Endothelial cell (in vitro differentiated cells): ENCODE results near the gene FAM72C. TPM values are rescaled to one million over a fixed set of nuclear protein-coding genes. Genes with fewer than 3 reads are reported as not detected.
"Not testable (repeated sequence)": the region's sequence is repeated elsewhere in the genome, so short reads cannot be mapped to it uniquely, and the experiment has no call there.

Source experiments
- DNase-seq: peaks from one replicate; pipeline ENCODE4 v3.0.0; 2021; ENCODE audit warnings: low spot score
- H3K27ac Mint-ChIP-seq: one replicate; pipeline ENCODE4 v1.8.0; 2021; ENCODE audit warnings: mixed read lengths, inconsistent platforms; ENCODE audit not compliant: unreplicated experiment
- H3K27me3 Mint-ChIP-seq: one replicate; pipeline ENCODE4 v1.8.0; 2021; ENCODE audit warnings: mild to moderate bottlenecking, moderate library complexity, mixed read lengths, inconsistent platforms; ENCODE audit not compliant: unreplicated experiment
- H3K36me3 Mint-ChIP-seq: one replicate; pipeline ENCODE4 v1.8.0; 2021; ENCODE audit warnings: mild to moderate bottlenecking, low read depth, mixed read lengths, inconsistent platforms; ENCODE audit not compliant: unreplicated experiment
- H3K4me1 Mint-ChIP-seq: one replicate; pipeline ENCODE4 v1.8.0; 2021; ENCODE audit warnings: mild to moderate bottlenecking, mixed read lengths, inconsistent platforms; ENCODE audit not compliant: unreplicated experiment
- H3K4me3 Mint-ChIP-seq: one replicate; pipeline ENCODE4 v1.8.0; 2021; ENCODE audit warnings: mild to moderate bottlenecking, mixed read lengths, inconsistent platforms; ENCODE audit not compliant: unreplicated experiment
- H3K9me3 Mint-ChIP-seq: one replicate; pipeline ENCODE4 v1.8.0; 2021; ENCODE audit warnings: mixed read lengths, inconsistent platforms; ENCODE audit not compliant: unreplicated experiment
- total RNA-seq: library from RNA; stranded (reverse); fragmentation: NEBNext Ultra II Directional; extraction: Animal tissue kit (Norgen Biotek cat#: 25700); gene quantifications from one replicate; pipeline ENCODE4 v1.2.1, GENCODE V29; 2021; ENCODE audit not compliant: unreplicated experiment

FAM72C gene
- total RNA-seq, 1 donor from 2014 or later: 2.5 TPM

GRCh38 chr1:144002141-144002881, 30.5 kb upstream of the FAM72C start:
- not testable (repeated sequence) for H3K4me1 Mint-ChIP-seq, H3K9me3 Mint-ChIP-seq, DNase-seq, H3K36me3 Mint-ChIP-seq, H3K27ac Mint-ChIP-seq, H3K27me3 Mint-ChIP-seq, H3K4me3 Mint-ChIP-seq

- H3K36me3 Mint-ChIP-seq, H3K27me3 Mint-ChIP-seq, H3K27ac Mint-ChIP-seq, H3K9me3 Mint-ChIP-seq, H3K4me3 Mint-ChIP-seq, H3K4me1 Mint-ChIP-seq, DNase-seq: not testable (repeated sequence)
Measured at GRCh38 chr1:144001077-144001476, 29.3 kb upstream of the FAM72C start.

GRCh38 chr1:143996020-143996419, 24.2 kb upstream of the FAM72C start:
- not testable (repeated sequence) for H3K9me3 Mint-ChIP-seq, H3K36me3 Mint-ChIP-seq, H3K4me1 Mint-ChIP-seq, H3K27me3 Mint-ChIP-seq, H3K27ac Mint-ChIP-seq, DNase-seq, H3K4me3 Mint-ChIP-seq

GRCh38 chr1:143993301-143993907, 21.6 kb upstream of the FAM72C start:
- not testable (repeated sequence) for H3K9me3 Mint-ChIP-seq, H3K27me3 Mint-ChIP-seq, H3K36me3 Mint-ChIP-seq, H3K27ac Mint-ChIP-seq, H3K4me3 Mint-ChIP-seq, H3K4me1 Mint-ChIP-seq, DNase-seq

- H3K36me3 Mint-ChIP-seq, H3K9me3 Mint-ChIP-seq, H3K27ac Mint-ChIP-seq, H3K4me1 Mint-ChIP-seq, DNase-seq, H3K4me3 Mint-ChIP-seq, H3K27me3 Mint-ChIP-seq: not testable (repeated sequence)
Measured at GRCh38 chr1:143990699-143991098, 18.9 kb upstream of the FAM72C start.

GRCh38 chr1:143989719-143990118, 17.9 kb upstream of the FAM72C start:
- not testable (repeated sequence) for H3K9me3 Mint-ChIP-seq, H3K4me3 Mint-ChIP-seq, H3K4me1 Mint-ChIP-seq, H3K27me3 Mint-ChIP-seq, H3K27ac Mint-ChIP-seq, DNase-seq, H3K36me3 Mint-ChIP-seq

GRCh38 chr1:143989427-143989712, 17.6 kb upstream of the FAM72C start:
- not testable (repeated sequence) for H3K4me1 Mint-ChIP-seq, H3K36me3 Mint-ChIP-seq, H3K4me3 Mint-ChIP-seq, DNase-seq, H3K27me3 Mint-ChIP-seq, H3K27ac Mint-ChIP-seq, H3K9me3 Mint-ChIP-seq

GRCh38 chr1:143988602-143989426, 17.0 kb upstream of the FAM72C start:
- H3K4me3 Mint-ChIP-seq, H3K4me1 Mint-ChIP-seq, DNase-seq, H3K27me3 Mint-ChIP-seq, H3K36me3 Mint-ChIP-seq, H3K9me3 Mint-ChIP-seq, H3K27ac Mint-ChIP-seq: not testable (repeated sequence)

GRCh38 chr1:143987868-143988267, 16.1 kb upstream of the FAM72C start:
- H3K9me3 Mint-ChIP-seq, H3K27me3 Mint-ChIP-seq, H3K4me1 Mint-ChIP-seq, H3K4me3 Mint-ChIP-seq, H3K36me3 Mint-ChIP-seq, DNase-seq, H3K27ac Mint-ChIP-seq: not testable (repeated sequence)

- not testable (repeated sequence) for H3K27me3 Mint-ChIP-seq, H3K9me3 Mint-ChIP-seq, H3K4me1 Mint-ChIP-seq, H3K36me3 Mint-ChIP-seq, H3K4me3 Mint-ChIP-seq, H3K27ac Mint-ChIP-seq, DNase-seq
Measured at GRCh38 chr1:143984721-143985473, 13.1 kb upstream of the FAM72C start.

- H3K4me3 Mint-ChIP-seq, H3K27me3 Mint-ChIP-seq, DNase-seq, H3K4me1 Mint-ChIP-seq, H3K27ac Mint-ChIP-seq, H3K36me3 Mint-ChIP-seq, H3K9me3 Mint-ChIP-seq: not testable (repeated sequence)
Measured at GRCh38 chr1:143974416-143974815, 2.6 kb upstream of the FAM72C start.
